Testis (tissue), 2 donors: ENCODE measurements around the gene OR8D2.

Experiments
- POLR2A ChIP-seq: fragments of 450-650 bp; IDR thresholded peaks from one replicate; pipeline ENCODE4 v1.6.1; 2017; ENCODE audit warnings: antibody characterized with exemption, mild to moderate bottlenecking, moderate library complexity
- TF ChIP-seq, protein P1 (sequence below), 3 experiments: fragments of 450-650 bp in 2 of 3; fragments of 200-600 bp in 1 of 3; sonication (generic) in 1 of 3; IDR thresholded peaks; one replicate each; pipeline ENCODE4 v1.5.1; 2016 to 2019; ENCODE audit warnings: antibody characterized with exemption in 3 of 3, mild to moderate bottlenecking in 2 of 3, moderate library complexity in 1 of 3

- TF ChIP-seq, protein P1, sequence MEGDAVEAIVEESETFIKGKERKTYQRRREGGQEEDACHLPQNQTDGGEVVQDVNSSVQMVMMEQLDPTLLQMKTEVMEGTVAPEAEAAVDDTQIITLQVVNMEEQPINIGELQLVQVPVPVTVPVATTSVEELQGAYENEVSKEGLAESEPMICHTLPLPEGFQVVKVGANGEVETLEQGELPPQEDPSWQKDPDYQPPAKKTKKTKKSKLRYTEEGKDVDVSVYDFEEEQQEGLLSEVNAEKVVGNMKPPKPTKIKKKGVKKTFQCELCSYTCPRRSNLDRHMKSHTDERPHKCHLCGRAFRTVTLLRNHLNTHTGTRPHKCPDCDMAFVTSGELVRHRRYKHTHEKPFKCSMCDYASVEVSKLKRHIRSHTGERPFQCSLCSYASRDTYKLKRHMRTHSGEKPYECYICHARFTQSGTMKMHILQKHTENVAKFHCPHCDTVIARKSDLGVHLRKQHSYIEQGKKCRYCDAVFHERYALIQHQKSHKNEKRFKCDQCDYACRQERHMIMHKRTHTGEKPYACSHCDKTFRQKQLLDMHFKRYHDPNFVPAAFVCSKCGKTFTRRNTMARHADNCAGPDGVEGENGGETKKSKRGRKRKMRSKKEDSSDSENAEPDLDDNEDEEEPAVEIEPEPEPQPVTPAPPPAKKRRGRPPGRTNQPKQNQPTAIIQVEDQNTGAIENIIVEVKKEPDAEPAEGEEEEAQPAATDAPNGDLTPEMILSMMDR (IDR thresholded peaks at IDR 0.05): no peak
- TF ChIP-seq POLR2A: no peak
Observed at GRCh38 chr11:124320097-124320496, at the start of gene OR8D2.
